Measurements from ENCODE around the gene SLC9A2.

The SLC9A2 gene

DNA sequence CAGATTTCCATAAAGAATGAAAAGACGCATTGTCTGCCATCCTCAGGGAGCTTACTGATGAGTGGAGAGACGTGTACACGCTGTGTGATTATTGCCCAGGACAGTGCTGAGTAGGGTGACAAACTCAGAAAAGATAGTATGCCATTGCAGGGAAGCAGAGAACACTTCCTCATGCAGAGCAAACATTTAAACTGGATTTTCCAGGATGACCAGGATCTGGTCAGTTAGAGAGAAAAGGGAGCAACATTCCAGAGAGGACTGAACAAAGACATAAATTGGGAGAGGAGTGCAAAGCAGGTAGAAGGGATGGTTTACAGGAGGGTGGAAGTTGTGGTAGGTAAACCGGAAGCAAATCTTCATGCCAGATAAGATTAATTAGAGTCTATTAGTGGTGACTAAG, 2.3 kb downstream of the SLC9A2 start:
- WGBS (ENCODE audit: extremely low coverage, insufficient coverage, low lambda C conversion rate), result no CpG with 5 or more reads among the region's 4 CpGs
- H2BK15ac ChIP-seq (replicated peaks; ENCODE audit: low read depth), result no peak overlapping the region
- H3K79me2 ChIP-seq (ENCODE audit: control insufficient read depth, insufficient read depth, low read length), result no peaks in the 10 kb centered on the region
- H3K79me1 ChIP-seq (ENCODE audit: low read length), result no peaks in the 10 kb centered on the region
- no peak overlapping the region for H4K8ac ChIP-seq (ENCODE audit: low read depth, low read length)
- H3K27ac ChIP-seq (ENCODE audit: low read depth, low read length), result no peak overlapping the region
- no peaks in the 10 kb centered on the region for H3K36me3 ChIP-seq (ENCODE audit: control insufficient read depth, insufficient read depth, low read length)
- H3K23ac ChIP-seq (ENCODE audit: low read length), result no peak overlapping the region
- no peak overlapping the region for H2AK5ac ChIP-seq (ENCODE audit: low read length)
- H3K9ac ChIP-seq (ENCODE audit: low read length), result no peak overlapping the region
- H3K27me3 ChIP-seq (ENCODE audit: insufficient read depth, low read length, poor library complexity), result peaks cover 5% of the 10 kb centered on the region
- no peak overlapping the region for H3K18ac ChIP-seq (ENCODE audit: low read length)
- no peak overlapping the region for H3K4me2 ChIP-seq (ENCODE audit: low read length)
- peaks cover 2% of the 10 kb centered on the region for H3K4me1 ChIP-seq (ENCODE audit: control insufficient read depth, low read depth, low read length)
- H3K4ac ChIP-seq (ENCODE audit: low read depth, low read length), result no peak overlapping the region
- no peak overlapping the region for H2BK120ac ChIP-seq (ENCODE audit: low read depth, low read length)
- no peak overlapping the region for H3K56ac ChIP-seq (ENCODE audit: low read length)
- H4K5ac ChIP-seq (ENCODE audit: low read length), result no peak overlapping the region
- H3K4me3 ChIP-seq (ENCODE audit: low read length), result no peak overlapping the region
- DNase-seq, result no peak
- H2BK5ac ChIP-seq (ENCODE audit: low read length), result no peak overlapping the region

- H3K79me2 ChIP-seq (ENCODE audit: control insufficient read depth, insufficient read depth, low read length), result no peaks in the 10 kb centered on the region
- H3K9ac ChIP-seq (ENCODE audit: low read length), result no peak overlapping the region
- no peak for DNase-seq
- H3K23ac ChIP-seq (ENCODE audit: low read length), result no peak overlapping the region
- no CpG with 5 or more reads among the region's 3 CpGs for WGBS (ENCODE audit: extremely low coverage, insufficient coverage, low lambda C conversion rate)
- H3K4me3 ChIP-seq (ENCODE audit: low read length), result no peak overlapping the region
- no peak overlapping the region for H2AK5ac ChIP-seq (ENCODE audit: low read length)
- no peaks in the 10 kb centered on the region for H3K36me3 ChIP-seq (ENCODE audit: control insufficient read depth, insufficient read depth, low read length)
- H3K79me1 ChIP-seq (ENCODE audit: low read length), result no peaks in the 10 kb centered on the region
- no peak overlapping the region for H3K18ac ChIP-seq (ENCODE audit: low read length)
- no peak overlapping the region for H3K4me2 ChIP-seq (ENCODE audit: low read length)
- H2BK5ac ChIP-seq (ENCODE audit: low read length), result no peak overlapping the region
- H3K27me3 ChIP-seq (ENCODE audit: insufficient read depth, low read length, poor library complexity), result peaks cover 5% of the 10 kb centered on the region
- no peak overlapping the region for H2BK15ac ChIP-seq (replicated peaks; ENCODE audit: low read depth)
- H3K4ac ChIP-seq (ENCODE audit: low read depth, low read length), result no peak overlapping the region
- H4K5ac ChIP-seq (ENCODE audit: low read length), result no peak overlapping the region
- H2BK120ac ChIP-seq (ENCODE audit: low read depth, low read length), result no peak overlapping the region
- H4K8ac ChIP-seq (ENCODE audit: low read depth, low read length), result no peak overlapping the region
- peaks cover 2% of the 10 kb centered on the region for H3K4me1 ChIP-seq (ENCODE audit: control insufficient read depth, low read depth, low read length)
- no peak overlapping the region for H3K56ac ChIP-seq (ENCODE audit: low read length)
- no peak overlapping the region for H3K27ac ChIP-seq (ENCODE audit: low read depth, low read length)
Measured at GRCh38 chr2:102622646-102623045, 3.3 kb downstream of the SLC9A2 start.

DNA sequence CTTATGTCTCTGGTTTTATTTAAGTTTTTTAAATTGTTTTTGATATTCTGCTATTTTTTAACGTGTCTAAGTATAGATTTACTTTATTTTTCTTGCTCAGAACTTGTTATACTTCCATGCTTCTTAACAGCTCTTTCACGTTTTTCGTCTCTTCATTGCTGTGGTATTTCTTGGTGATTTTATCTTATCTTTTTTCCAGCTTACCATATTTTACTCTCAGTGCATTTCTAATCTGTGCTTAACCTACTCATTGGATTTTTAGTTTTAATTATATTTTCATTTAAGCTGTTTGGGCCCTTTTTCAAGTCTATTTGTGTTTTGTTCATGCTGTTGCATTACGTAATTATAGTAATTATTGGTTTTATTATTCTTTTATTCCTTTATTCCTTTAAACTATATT, 11.1 kb downstream of the SLC9A2 start:
- Histone ChIP-seq H3K4ac (ENCODE audit: low read depth, low read length) (no peak overlapping the region), H3K56ac (ENCODE audit: low read length) (no peak overlapping the region), H2BK15ac (replicated peaks; ENCODE audit: low read depth) (no peak overlapping the region), H3K4me3 (ENCODE audit: low read length) (no peak overlapping the region), H3K79me1 (ENCODE audit: low read length) (no peaks in the 10 kb centered on the region), H3K4me2 (ENCODE audit: low read length) (no peak overlapping the region), H4K8ac (ENCODE audit: low read depth, low read length) (no peak overlapping the region), H2BK120ac (ENCODE audit: low read depth, low read length) (no peak overlapping the region), H2AK5ac (ENCODE audit: low read length) (no peak overlapping the region), H3K27ac (ENCODE audit: low read depth, low read length) (no peak overlapping the region), H3K18ac (ENCODE audit: low read length) (no peak overlapping the region), H2BK5ac (ENCODE audit: low read length) (no peak overlapping the region), H3K27me3 (ENCODE audit: insufficient read depth, low read length, poor library complexity) (no peaks in the 10 kb centered on the region), H3K36me3 (ENCODE audit: control insufficient read depth, insufficient read depth, low read length) (no peaks in the 10 kb centered on the region), H4K5ac (ENCODE audit: low read length) (no peak overlapping the region), H3K4me1 (ENCODE audit: control insufficient read depth, low read depth, low read length) (peaks cover 2% of the 10 kb centered on the region), H3K23ac (ENCODE audit: low read length) (no peak overlapping the region), H3K79me2 (ENCODE audit: control insufficient read depth, insufficient read depth, low read length) (no peaks in the 10 kb centered on the region), H3K9ac (ENCODE audit: low read length) (no peak overlapping the region)
- no peak for DNase-seq
- no CpG with 5 or more reads among the region's 4 CpGs for WGBS (ENCODE audit: extremely low coverage, insufficient coverage, low lambda C conversion rate)

- H2BK15ac ChIP-seq (replicated peaks; ENCODE audit: low read depth), result no peak overlapping the region
- no peak overlapping the region for H3K9ac ChIP-seq (ENCODE audit: low read length)
- H3K18ac ChIP-seq (ENCODE audit: low read length), result no peak overlapping the region
- no peaks in the 10 kb centered on the region for H3K79me2 ChIP-seq (ENCODE audit: control insufficient read depth, insufficient read depth, low read length)
- no peak overlapping the region for H3K4me2 ChIP-seq (ENCODE audit: low read length)
- no peak overlapping the region for H4K5ac ChIP-seq (ENCODE audit: low read length)
- no peaks in the 10 kb centered on the region for H3K36me3 ChIP-seq (ENCODE audit: control insufficient read depth, insufficient read depth, low read length)
- no peak overlapping the region for H2BK5ac ChIP-seq (ENCODE audit: low read length)
- no CpG with 5 or more reads among the region's 4 CpGs for WGBS (ENCODE audit: extremely low coverage, insufficient coverage, low lambda C conversion rate)
- H2BK120ac ChIP-seq (ENCODE audit: low read depth, low read length), result no peak overlapping the region
- no peak overlapping the region for H4K8ac ChIP-seq (ENCODE audit: low read depth, low read length)
- H3K4ac ChIP-seq (ENCODE audit: low read depth, low read length), result no peak overlapping the region
- no peaks in the 10 kb centered on the region for H3K27me3 ChIP-seq (ENCODE audit: insufficient read depth, low read length, poor library complexity)
- H2AK5ac ChIP-seq (ENCODE audit: low read length), result no peak overlapping the region
- no peak overlapping the region for H3K56ac ChIP-seq (ENCODE audit: low read length)
- no peak overlapping the region for H3K23ac ChIP-seq (ENCODE audit: low read length)
- no peak overlapping the region for H3K4me3 ChIP-seq (ENCODE audit: low read length)
- no peak overlapping the region for H3K27ac ChIP-seq (ENCODE audit: low read depth, low read length)
- no peak for DNase-seq
- no peaks in the 10 kb centered on the region for H3K79me1 ChIP-seq (ENCODE audit: low read length)
- H3K4me1 ChIP-seq (ENCODE audit: control insufficient read depth, low read depth, low read length), result peaks cover 2% of the 10 kb centered on the region
Measured at GRCh38 chr2:102632380-102633175, 13.2 kb downstream of the SLC9A2 start.

DNA sequence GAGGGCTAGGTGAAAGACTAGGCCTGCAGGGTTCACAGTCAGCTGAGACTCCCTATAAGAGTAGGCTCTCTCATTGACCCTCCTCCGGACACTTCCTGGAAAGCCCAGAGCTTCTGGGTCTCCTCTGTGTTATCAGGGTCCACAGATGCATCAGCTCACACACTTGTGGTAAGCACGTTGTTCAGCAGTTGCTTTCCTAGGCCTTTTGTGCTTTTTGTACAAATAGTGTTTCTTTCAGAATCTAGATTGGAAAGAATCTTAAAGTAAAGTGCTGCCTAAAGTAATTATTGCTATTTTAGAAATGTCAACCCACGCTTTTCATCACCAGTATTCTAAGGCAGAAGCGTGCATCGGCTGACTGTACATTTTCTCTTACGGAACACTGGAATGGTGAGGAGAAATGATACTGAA, 15.5 kb downstream of the SLC9A2 start:
- Histone ChIP-seq H3K36me3 (ENCODE audit: control insufficient read depth, insufficient read depth, low read length) (no peaks in the 10 kb centered on the region), H3K9ac (ENCODE audit: low read length) (no peak overlapping the region), H3K4ac (ENCODE audit: low read depth, low read length) (no peak overlapping the region), H3K18ac (ENCODE audit: low read length) (no peak overlapping the region), H2BK15ac (replicated peaks; ENCODE audit: low read depth) (no peak overlapping the region), H2BK120ac (ENCODE audit: low read depth, low read length) (no peak overlapping the region), H3K4me2 (ENCODE audit: low read length) (no peak overlapping the region), H4K5ac (ENCODE audit: low read length) (no peak overlapping the region), H3K79me1 (ENCODE audit: low read length) (no peaks in the 10 kb centered on the region), H3K79me2 (ENCODE audit: control insufficient read depth, insufficient read depth, low read length) (no peaks in the 10 kb centered on the region), H3K27ac (ENCODE audit: low read depth, low read length) (no peak overlapping the region), H3K56ac (ENCODE audit: low read length) (no peak overlapping the region), H2AK5ac (ENCODE audit: low read length) (no peak overlapping the region), H4K8ac (ENCODE audit: low read depth, low read length) (no peak overlapping the region), H3K4me1 (ENCODE audit: control insufficient read depth, low read depth, low read length) (peaks cover 2% of the 10 kb centered on the region), H3K4me3 (ENCODE audit: low read length) (no peak overlapping the region), H3K23ac (ENCODE audit: low read length) (no peak overlapping the region), H2BK5ac (ENCODE audit: low read length) (no peak overlapping the region), H3K27me3 (ENCODE audit: insufficient read depth, low read length, poor library complexity) (no peaks in the 10 kb centered on the region)
- no CpG with 5 or more reads among the region's 6 CpGs for WGBS (ENCODE audit: extremely low coverage, insufficient coverage, low lambda C conversion rate)
- no peak for DNase-seq

- no peak overlapping the region for H3K4ac ChIP-seq (ENCODE audit: low read depth, low read length)
- no peak overlapping the region for H2BK15ac ChIP-seq (replicated peaks; ENCODE audit: low read depth)
- no peak overlapping the region for H3K18ac ChIP-seq (ENCODE audit: low read length)
- H3K36me3 ChIP-seq (ENCODE audit: control insufficient read depth, insufficient read depth, low read length), result no peaks in the 10 kb centered on the region
- H4K5ac ChIP-seq (ENCODE audit: low read length), result no peak overlapping the region
- H4K8ac ChIP-seq (ENCODE audit: low read depth, low read length), result no peak overlapping the region
- no peak for DNase-seq
- H3K4me2 ChIP-seq (ENCODE audit: low read length), result no peak overlapping the region
- no peak overlapping the region for H3K56ac ChIP-seq (ENCODE audit: low read length)
- H2BK5ac ChIP-seq (ENCODE audit: low read length), result no peak overlapping the region
- no peak overlapping the region for H2AK5ac ChIP-seq (ENCODE audit: low read length)
- H3K23ac ChIP-seq (ENCODE audit: low read length), result no peak overlapping the region
- peaks cover 2% of the 10 kb centered on the region for H3K4me1 ChIP-seq (ENCODE audit: control insufficient read depth, low read depth, low read length)
- no peak overlapping the region for H3K27ac ChIP-seq (ENCODE audit: low read depth, low read length)
- H2BK120ac ChIP-seq (ENCODE audit: low read depth, low read length), result no peak overlapping the region
- H3K79me1 ChIP-seq (ENCODE audit: low read length), result no peaks in the 10 kb centered on the region
- H3K4me3 ChIP-seq (ENCODE audit: low read length), result no peak overlapping the region
- WGBS (ENCODE audit: extremely low coverage, insufficient coverage, low lambda C conversion rate), result no CpG with 5 or more reads among the region's 7 CpGs
- H3K9ac ChIP-seq (ENCODE audit: low read length), result no peak overlapping the region
- no peaks in the 10 kb centered on the region for H3K27me3 ChIP-seq (ENCODE audit: insufficient read depth, low read length, poor library complexity)
- no peaks in the 10 kb centered on the region for H3K79me2 ChIP-seq (ENCODE audit: control insufficient read depth, insufficient read depth, low read length)
Measured at GRCh38 chr2:102635317-102635716, 16.0 kb downstream of the SLC9A2 start.

Data from mesendoderm (in vitro differentiated cells).